ENCODE results near the gene TMCO5A. TPM values are rescaled to one million over a fixed set of nuclear protein-coding genes. Genes with fewer than 3 reads are reported as not detected.

TMCO5A gene
- total and polyA plus RNA-seq, 2 donors (not counting 3 experiments of a cell fraction or from before 2014, with no cell fraction given): not detected

DNA sequence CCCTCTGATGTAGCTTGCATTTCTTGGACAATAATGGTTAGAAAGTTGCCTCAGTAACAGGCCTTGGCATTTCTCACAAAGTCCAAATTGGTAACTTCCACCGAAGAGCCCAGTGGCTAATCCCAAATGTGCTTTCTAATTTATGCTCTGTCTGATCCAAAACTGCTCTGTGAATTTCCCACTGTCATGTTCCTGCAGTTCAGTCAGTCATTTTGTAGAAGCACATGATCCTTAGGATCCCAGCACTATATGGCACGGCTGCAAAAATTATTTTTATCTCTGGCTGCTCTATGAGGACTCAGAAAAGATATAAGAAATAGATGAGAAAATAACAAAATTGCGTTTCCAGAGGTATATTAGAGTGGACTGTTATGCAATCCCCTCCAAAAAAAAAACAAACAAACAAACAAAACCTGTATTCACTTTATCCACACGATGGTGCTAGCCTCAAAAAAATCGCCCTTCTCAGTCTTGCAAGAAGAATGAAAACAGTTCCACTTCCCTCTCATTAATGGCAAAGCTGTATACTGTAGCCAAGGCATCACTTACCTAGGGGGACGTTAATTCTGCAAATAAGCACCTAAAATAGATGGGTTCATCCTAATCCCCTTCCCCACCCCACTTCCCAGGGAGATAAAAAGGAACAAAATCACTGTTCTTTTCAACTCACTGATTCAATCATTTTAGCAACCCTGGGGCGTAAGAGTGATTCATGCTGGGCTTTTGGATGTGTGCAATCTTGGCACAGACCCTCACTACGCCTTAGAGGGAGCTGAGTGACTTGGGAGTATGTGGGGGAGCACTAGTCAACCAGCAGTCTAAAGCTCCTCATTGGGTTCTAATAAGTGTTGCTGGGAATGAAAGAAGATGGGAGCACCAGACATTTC, 61.3 kb downstream of the TMCO5A start:
- Histone ChIP-seq H3K9me3 (replicated peaks; ENCODE audit: control insufficient read depth, insufficient read depth, low read length) (no peaks in the 10 kb centered on the region), H3K4me2 (ENCODE audit: insufficient read depth, low read length) (no peak overlapping the region), H3K36me3 (ENCODE audit: control insufficient read depth in 2 of 2, extremely low read depth in 1 of 2, insufficient read depth in 2 of 2, low read length in 2 of 2) (no peaks in the 10 kb centered on the region), H4K20me1 (replicated peaks; ENCODE audit: control insufficient read depth, extremely low read depth, insufficient read depth, low read length) (no peaks in the 10 kb centered on the region), H3K27me3 (ENCODE audit: control insufficient read depth in 2 of 2, insufficient read depth in 2 of 2, low read length in 2 of 2) (peaks cover 19 to 49% of the 10 kb centered on the region in 2 experiments), H2AFZ (ENCODE audit: low read depth, low read length) (no peak overlapping the region), H3K9me1 (replicated peaks; ENCODE audit: control insufficient read depth, extremely low read depth, insufficient read depth, low read length) (no peaks in the 10 kb centered on the region), H3K79me2 (ENCODE audit: control insufficient read depth, insufficient read depth, low read length) (no peaks in the 10 kb centered on the region), H3K27ac (ENCODE audit: insufficient read depth, low read depth, low read length) (no peak overlapping the region), H3K4me1 (ENCODE audit: control insufficient read depth, extremely low read depth, insufficient read depth, low read length) (no peaks in the 10 kb centered on the region), H3K4me3 (replicated peaks in 1 of 3; ENCODE audit: insufficient read depth in 1 of 3, low read depth in 1 of 3, low read length in 3 of 3) (no peak overlapping the region), H3K9ac (replicated peaks; ENCODE audit: extremely low read depth, insufficient read depth, low read length) (no peak overlapping the region)
- DNase-seq (ENCODE audit: low read depth, low spot score) (peak; percentile 58), FAIRE-seq (peak; percentile 83)
- ChIA-PET CTCF (interaction anchor here (0.5 to 6.2 kb wide), 77 partner anchors 10 to 703 kb away, joined by 3 to 110 read pairs (median 4); partner anchors contain the start of gene FAM98B), POLR2A (interaction anchor here (0.7 kb wide), 1 partner anchor 256 kb away, joined by 3 read pairs; no protein-coding TSS in a partner anchor)
- TF ChIP-seq JUN (IDR thresholded peaks at IDR 0.05; ENCODE audit: borderline replicate concordance, insufficient read depth, insufficient read length, low read depth) (no peak), CTCF (IDR thresholded peaks at IDR 0.05; ENCODE audit: extremely low read depth in 1 of 2, insufficient read depth in 1 of 2, low read depth in 1 of 2, low read length in 2 of 2) (peak; percentile 43 to 46)
- dilution Hi-C loops (cut with MboI; ENCODE audit: extremely low pct_ligation_motif_present, low sequenced_read_pairs) (no loop called here), intact Hi-C loops (cut with micrococcal nuclease) (loop anchor here (1.0 to 2.0 kb wide), 4 partner anchors 359 to 688 kb away; no protein-coding TSS in a partner anchor)
- BruUV-seq (replicated peaks): no TSS peak

Data from endothelial cell of umbilical vein (primary cell).